ENCODE data around the gene MAP1LC3A. TPM values are rescaled to one million over a fixed set of nuclear protein-coding genes. Genes with fewer than 3 reads are reported as not detected.

The MAP1LC3A gene
- polyA plus RNA-seq, 4 donors: 35.0 to 83.6 (median 53.6) TPM

DNA sequence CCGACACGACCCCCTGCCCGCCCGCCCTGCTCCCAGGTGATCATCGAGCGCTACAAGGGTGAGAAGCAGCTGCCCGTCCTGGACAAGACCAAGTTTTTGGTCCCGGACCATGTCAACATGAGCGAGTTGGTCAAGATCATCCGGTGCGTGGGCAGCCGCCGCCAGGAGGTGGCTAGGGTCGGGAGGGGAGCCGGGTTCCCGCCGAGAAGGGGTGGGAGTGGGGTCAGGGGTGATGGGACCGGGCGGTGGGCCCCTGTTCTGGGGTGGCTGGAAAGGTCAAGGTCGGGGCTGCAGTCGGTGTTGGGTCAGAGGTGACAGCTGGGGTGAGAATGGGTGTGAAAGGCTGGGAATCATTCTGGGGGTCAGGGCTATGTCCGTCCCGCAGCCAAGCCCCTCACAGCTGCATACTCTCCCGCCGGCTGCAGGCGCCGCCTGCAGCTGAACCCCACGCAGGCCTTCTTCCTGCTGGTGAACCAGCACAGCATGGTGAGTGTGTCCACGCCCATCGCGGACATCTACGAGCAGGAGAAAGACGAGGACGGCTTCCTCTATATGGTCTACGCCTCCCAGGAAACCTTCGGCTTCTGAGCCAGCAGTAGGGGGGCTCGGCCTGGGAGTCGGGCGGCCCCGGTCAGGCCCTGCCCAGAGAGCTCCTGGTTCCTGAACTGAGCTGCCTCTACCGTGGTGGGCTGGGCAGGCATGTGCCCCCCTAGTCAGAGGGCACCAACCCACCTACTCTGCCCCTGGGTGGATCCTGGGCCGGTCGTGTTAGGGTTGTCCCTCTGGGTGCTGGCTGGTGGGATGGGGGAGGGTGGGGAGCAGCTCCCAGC lies 1.0 kb downstream of the MAP1LC3A start:
- FAIRE-seq: no peak
- DNase-seq: no peak
- H3K27ac ChIP-seq (ENCODE audit: low read depth in 1 of 3, low read length in 2 of 3): peak overlapping the region in 2 of 3 donors; percentile 3 to 11
- no peaks in the 10 kb centered on the region for H3K9me3 ChIP-seq (ENCODE audit: control insufficient read depth in 2 of 2, insufficient read depth in 1 of 2, low read depth in 1 of 2, low read length in 1 of 2)
- peaks cover 0 to 29% (median 0%) of the 10 kb centered on the region in 3 donors for H3K36me3 ChIP-seq (ENCODE audit: control insufficient read depth in 3 of 3, insufficient read depth in 2 of 3, low read depth in 1 of 3, low read length in 3 of 3)
- peaks cover 0 to 8% (median 0%) of the 10 kb centered on the region in 3 donors for H3K4me1 ChIP-seq (ENCODE audit: control insufficient read depth in 3 of 3, insufficient read depth in 2 of 3, low read depth in 1 of 3, low read length in 2 of 3)
- H3K27me3 ChIP-seq (ENCODE audit: control insufficient read depth in 3 of 3, insufficient read depth in 3 of 3, low read length in 3 of 3): no peaks in the 10 kb centered on the region
- peak overlapping the region in 1 of 3 donors; percentile 88 for H3K4me3 ChIP-seq (ENCODE audit: low read depth in 1 of 3, low read length in 3 of 3)
- WGBS, 3 donors: 56 to 75% (median 64%) methylated on average over 39 to 43 of the region's 43 CpGs

DNA sequence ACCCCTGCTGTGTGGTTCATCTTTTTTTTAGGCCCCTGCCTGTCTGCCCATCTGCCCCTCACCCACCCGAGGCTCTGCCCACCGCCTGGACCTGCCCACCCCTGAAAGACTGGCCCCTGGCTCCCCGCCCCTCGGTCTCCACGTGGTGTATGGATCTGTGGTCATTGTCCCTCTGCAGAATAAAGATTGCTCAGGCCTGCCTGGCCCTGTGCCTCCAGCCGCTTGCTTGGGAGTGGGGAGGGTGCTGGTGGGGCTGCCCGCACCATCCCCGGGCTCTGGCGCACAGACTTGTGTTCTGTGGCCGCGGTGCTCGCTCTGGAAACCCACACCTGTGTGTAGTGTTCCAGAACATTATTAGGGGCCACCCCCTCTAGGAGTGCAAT lies 1.6 kb downstream of the MAP1LC3A start:
- H3K27me3 ChIP-seq (ENCODE audit: control insufficient read depth in 3 of 3, insufficient read depth in 3 of 3, low read length in 3 of 3): no peaks in the 10 kb centered on the region
- 72 to 80% (median 79%) methylated on average over 12 of the region's 12 CpGs for WGBS, 3 donors
- no peak overlapping the region for H3K27ac ChIP-seq (ENCODE audit: low read depth in 1 of 3, low read length in 2 of 3)
- H3K4me3 ChIP-seq (ENCODE audit: low read depth in 1 of 3, low read length in 3 of 3): no peak overlapping the region
- peaks cover 0 to 34% (median 0%) of the 10 kb centered on the region in 3 donors for H3K36me3 ChIP-seq (ENCODE audit: control insufficient read depth in 3 of 3, insufficient read depth in 2 of 3, low read depth in 1 of 3, low read length in 3 of 3)
- peaks cover 0 to 8% (median 0%) of the 10 kb centered on the region in 3 donors for H3K4me1 ChIP-seq (ENCODE audit: control insufficient read depth in 3 of 3, insufficient read depth in 2 of 3, low read depth in 1 of 3, low read length in 2 of 3)
- FAIRE-seq: no peak
- DNase-seq: no peak
- no peaks in the 10 kb centered on the region for H3K9me3 ChIP-seq (ENCODE audit: control insufficient read depth in 2 of 2, insufficient read depth in 1 of 2, low read depth in 1 of 2, low read length in 1 of 2)

DNA sequence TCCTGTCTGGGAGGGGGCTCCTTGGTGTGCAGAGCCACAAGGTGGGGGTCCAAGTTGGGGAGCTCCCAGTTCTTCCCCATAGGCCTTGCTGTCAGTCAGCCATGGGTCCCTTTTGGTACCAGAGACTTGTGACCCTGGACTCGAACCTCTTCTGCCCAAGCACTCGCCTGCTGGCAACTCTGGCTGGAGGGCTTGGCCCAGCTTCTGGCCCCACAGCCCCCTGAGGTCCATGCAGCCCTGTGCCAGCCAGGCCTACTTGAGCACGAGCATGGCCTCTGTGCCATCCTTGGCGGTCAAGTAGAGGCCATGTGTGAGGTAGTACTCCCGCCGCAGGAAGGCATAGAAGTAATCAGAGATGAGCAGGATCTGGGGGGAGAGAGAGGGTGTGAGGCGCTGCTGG lies 2.1 kb downstream of the MAP1LC3A start:
- no peak overlapping the region for H3K4me3 ChIP-seq (ENCODE audit: low read depth in 1 of 3, low read length in 3 of 3)
- H3K27ac ChIP-seq (ENCODE audit: low read depth in 1 of 3, low read length in 2 of 3): no peak overlapping the region
- 88 to 92% (median 89%) methylated on average over 7 of the region's 7 CpGs for WGBS, 3 donors
- no peaks in the 10 kb centered on the region for H3K9me3 ChIP-seq (ENCODE audit: control insufficient read depth in 2 of 2, insufficient read depth in 1 of 2, low read depth in 1 of 2, low read length in 1 of 2)
- DNase-seq: no peak
- H3K4me1 ChIP-seq (ENCODE audit: control insufficient read depth in 3 of 3, insufficient read depth in 2 of 3, low read depth in 1 of 3, low read length in 2 of 3): peaks cover 0 to 8% (median 0%) of the 10 kb centered on the region in 3 donors
- no peak for FAIRE-seq
- H3K27me3 ChIP-seq (ENCODE audit: control insufficient read depth in 3 of 3, insufficient read depth in 3 of 3, low read length in 3 of 3): no peaks in the 10 kb centered on the region
- H3K36me3 ChIP-seq (ENCODE audit: control insufficient read depth in 3 of 3, insufficient read depth in 2 of 3, low read depth in 1 of 3, low read length in 3 of 3): peaks cover 0 to 35% (median 0%) of the 10 kb centered on the region in 3 donors

DNA sequence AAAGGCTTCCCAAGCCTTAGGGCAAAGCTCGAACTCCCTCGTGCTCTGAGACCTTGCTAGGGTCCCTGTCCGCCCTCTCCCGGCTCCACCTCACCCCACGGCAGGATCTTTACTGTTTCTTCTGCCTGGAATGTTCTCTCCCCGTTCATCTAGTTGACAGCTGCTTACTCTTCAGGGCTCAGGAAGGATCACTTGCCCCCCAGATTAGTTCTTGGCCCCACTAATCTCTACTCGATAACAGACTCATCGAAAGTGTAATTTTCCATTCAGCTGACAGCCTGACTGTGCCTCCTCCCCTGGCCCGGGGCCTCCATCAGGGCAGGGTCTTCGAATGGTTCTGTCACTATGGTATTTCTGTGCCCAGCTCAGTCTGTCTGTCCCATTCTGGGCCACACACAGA lies 3.1 kb downstream of the MAP1LC3A start:
- Histone ChIP-seq H3K27me3 (ENCODE audit: control insufficient read depth in 3 of 3, insufficient read depth in 3 of 3, low read length in 3 of 3) (no peaks in the 10 kb centered on the region), H3K9me3 (ENCODE audit: control insufficient read depth in 2 of 2, insufficient read depth in 1 of 2, low read depth in 1 of 2, low read length in 1 of 2) (no peaks in the 10 kb centered on the region), H3K4me1 (ENCODE audit: control insufficient read depth in 3 of 3, insufficient read depth in 2 of 3, low read depth in 1 of 3, low read length in 2 of 3) (peaks cover 0 to 8% (median 0%) of the 10 kb centered on the region in 3 donors), H3K4me3 (ENCODE audit: low read depth in 1 of 3, low read length in 3 of 3) (no peak overlapping the region), H3K36me3 (ENCODE audit: control insufficient read depth in 3 of 3, insufficient read depth in 2 of 3, low read depth in 1 of 3, low read length in 3 of 3) (peaks cover 0 to 43% (median 0%) of the 10 kb centered on the region in 3 donors), H3K27ac (ENCODE audit: low read depth in 1 of 3, low read length in 2 of 3) (no peak overlapping the region)
- FAIRE-seq (no peak), DNase-seq (no peak)
- WGBS, 3 donors: 59 to 76% (median 67%) methylated on average over 10 of the region's 10 CpGs

DNA sequence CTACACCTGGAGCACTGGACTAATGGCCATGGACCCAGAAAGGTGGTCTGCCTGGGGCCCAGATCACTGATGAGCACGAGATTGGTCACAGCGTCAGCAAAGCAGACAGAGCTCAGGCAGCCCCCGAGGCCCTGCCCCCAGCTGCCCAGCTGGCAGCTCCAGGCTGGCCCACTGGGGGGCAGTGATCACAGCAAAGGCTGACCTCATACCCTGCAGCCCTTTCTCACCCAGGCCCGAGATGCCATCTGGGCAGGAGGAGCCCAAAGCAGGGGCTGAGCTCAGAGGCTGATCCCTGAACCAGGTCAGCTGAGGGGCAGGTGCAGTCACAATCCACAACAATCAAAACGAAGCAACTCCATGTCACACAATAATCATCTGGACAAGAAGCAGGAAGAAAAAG lies 4.1 kb downstream of the MAP1LC3A start:
- no peaks in the 10 kb centered on the region for H3K27me3 ChIP-seq (ENCODE audit: control insufficient read depth in 3 of 3, insufficient read depth in 3 of 3, low read length in 3 of 3)
- peaks cover 0 to 6% (median 0%) of the 10 kb centered on the region in 3 donors for H3K4me1 ChIP-seq (ENCODE audit: control insufficient read depth in 3 of 3, insufficient read depth in 2 of 3, low read depth in 1 of 3, low read length in 2 of 3)
- no peaks in the 10 kb centered on the region for H3K9me3 ChIP-seq (ENCODE audit: control insufficient read depth in 2 of 2, insufficient read depth in 1 of 2, low read depth in 1 of 2, low read length in 1 of 2)
- 53 to 63% (median 57%) methylated on average over 5 of the region's 5 CpGs for WGBS, 3 donors
- DNase-seq (no peak), FAIRE-seq (no peak)
- H3K4me3 ChIP-seq (ENCODE audit: low read depth in 1 of 3, low read length in 3 of 3): no peak overlapping the region
- H3K27ac ChIP-seq (ENCODE audit: low read depth in 1 of 3, low read length in 2 of 3): no peak overlapping the region
- peaks cover 0 to 53% (median 0%) of the 10 kb centered on the region in 3 donors for H3K36me3 ChIP-seq (ENCODE audit: control insufficient read depth in 3 of 3, insufficient read depth in 2 of 3, low read depth in 1 of 3, low read length in 3 of 3)

DNA sequence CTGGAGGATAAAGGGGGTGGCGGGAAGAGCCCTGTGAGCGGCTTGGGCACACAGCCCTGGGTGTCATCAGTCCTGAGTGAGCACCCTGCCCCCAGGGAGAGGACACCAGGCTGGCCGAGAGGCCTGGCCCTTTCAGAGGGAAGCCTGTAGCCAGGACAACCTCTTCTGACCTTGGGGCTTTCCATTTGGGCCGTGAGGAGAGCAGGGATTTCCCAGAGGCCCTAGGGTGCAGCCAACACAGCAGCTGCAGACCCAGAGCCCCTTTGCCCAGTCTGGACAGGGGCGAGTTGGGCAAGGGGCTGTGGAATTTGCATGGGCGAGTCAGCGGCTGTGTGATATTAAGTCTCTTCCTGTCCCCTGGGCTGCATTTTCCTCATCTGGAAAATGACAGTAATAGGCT lies 6.3 kb downstream of the MAP1LC3A start:
- Histone ChIP-seq H3K9me3 (ENCODE audit: control insufficient read depth in 2 of 2, insufficient read depth in 1 of 2, low read depth in 1 of 2, low read length in 1 of 2) (no peaks in the 10 kb centered on the region), H3K27me3 (ENCODE audit: control insufficient read depth in 3 of 3, insufficient read depth in 3 of 3, low read length in 3 of 3) (no peaks in the 10 kb centered on the region), H3K4me3 (ENCODE audit: low read depth in 1 of 3, low read length in 3 of 3) (no peak overlapping the region), H3K36me3 (ENCODE audit: control insufficient read depth in 3 of 3, insufficient read depth in 2 of 3, low read depth in 1 of 3, low read length in 3 of 3) (peaks cover 0 to 67% (median 0%) of the 10 kb centered on the region in 3 donors), H3K4me1 (ENCODE audit: control insufficient read depth in 3 of 3, insufficient read depth in 2 of 3, low read depth in 1 of 3, low read length in 2 of 3) (no peaks in the 10 kb centered on the region), H3K27ac (ENCODE audit: low read depth in 1 of 3, low read length in 2 of 3) (no peak overlapping the region)
- no peak for FAIRE-seq
- 76 to 79% (median 78%) methylated on average over 7 of the region's 7 CpGs for WGBS, 3 donors
- DNase-seq: no peak

DNA sequence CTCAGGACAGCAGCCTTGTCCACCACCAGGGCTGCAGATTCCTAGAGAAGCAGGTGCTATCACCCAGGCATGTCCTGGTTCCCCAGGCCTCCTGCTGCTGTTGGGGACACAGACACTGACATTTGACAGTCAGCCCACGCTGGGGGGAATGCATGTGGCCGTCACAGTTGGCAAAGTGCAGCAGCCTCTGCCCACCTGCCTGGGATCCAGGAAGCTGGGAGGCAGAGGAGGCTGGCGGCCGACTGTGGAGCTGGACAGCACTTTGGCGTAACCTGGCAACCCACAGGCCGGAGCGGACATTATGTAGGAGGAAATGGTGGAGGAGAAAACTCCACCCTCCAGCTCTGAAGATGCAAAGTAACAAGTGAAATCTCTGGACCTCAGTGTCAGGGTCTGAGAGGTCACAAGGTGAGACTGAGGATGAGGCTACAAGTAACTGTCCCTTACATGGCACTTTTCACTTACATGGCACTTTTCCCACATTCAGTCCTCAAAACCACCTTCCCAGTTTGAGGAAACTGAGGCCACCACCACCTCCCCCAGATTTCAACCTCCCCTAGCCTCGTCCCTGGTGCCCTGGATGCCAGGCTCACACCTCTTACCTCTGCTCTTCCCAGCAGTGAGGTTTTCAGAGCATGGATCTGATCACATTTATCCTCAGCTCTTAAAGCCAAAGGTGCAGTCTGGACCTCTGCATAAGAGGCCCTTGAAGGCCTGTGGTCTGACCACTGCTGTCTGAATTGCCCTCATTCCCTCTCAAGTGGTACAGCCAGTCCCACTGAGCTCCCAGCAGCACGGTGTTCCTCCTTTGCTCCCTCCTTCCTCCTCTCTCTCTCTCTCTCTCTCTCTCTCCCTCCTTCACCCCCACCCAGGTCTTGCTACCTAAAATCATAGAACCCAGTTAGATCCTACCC lies 8.7 kb downstream of the MAP1LC3A start:
- FAIRE-seq: no peak
- Histone ChIP-seq H3K36me3 (ENCODE audit: control insufficient read depth in 3 of 3, insufficient read depth in 2 of 3, low read depth in 1 of 3, low read length in 3 of 3) (peaks cover 0 to 57% (median 0%) of the 10 kb centered on the region in 3 donors), H3K9me3 (ENCODE audit: control insufficient read depth in 2 of 2, insufficient read depth in 1 of 2, low read depth in 1 of 2, low read length in 1 of 2) (no peaks in the 10 kb centered on the region), H3K27ac (ENCODE audit: low read depth in 1 of 3, low read length in 2 of 3) (no peak overlapping the region), H3K4me3 (ENCODE audit: low read depth in 1 of 3, low read length in 3 of 3) (no peak overlapping the region), H3K4me1 (ENCODE audit: control insufficient read depth in 3 of 3, insufficient read depth in 2 of 3, low read depth in 1 of 3, low read length in 2 of 3) (no peaks in the 10 kb centered on the region), H3K27me3 (ENCODE audit: control insufficient read depth in 3 of 3, insufficient read depth in 3 of 3, low read length in 3 of 3) (no peaks in the 10 kb centered on the region)
- WGBS, 3 donors: 87 to 95% (median 88%) methylated on average over 9 of the region's 9 CpGs
- DNase-seq: no peak

Data from small intestine (tissue), 7 donors.